Mesodermal cell (in vitro differentiated cells): ENCODE measurements around the gene STYXL1.

Experiments used
- H3K27ac ChIP-seq: 2 replicates; pipeline ENCODE4 v1.7.0; 2013; ENCODE audit warnings: mild to moderate bottlenecking, low read depth, low read length, moderate library complexity; ENCODE audit not compliant: severe bottlenecking
- H3K36me3 ChIP-seq: 2 replicates; pipeline ENCODE4 v1.7.1; 2013; ENCODE audit warnings: mild to moderate bottlenecking, low read length, moderate library complexity; ENCODE audit not compliant: control insufficient read depth, insufficient read depth
- H3K4me1 ChIP-seq: one replicate; pipeline ENCODE4 v1.7.1; 2013; ENCODE audit warnings: mild to moderate bottlenecking, low read length; ENCODE audit not compliant: insufficient read depth, control insufficient read depth, poor library complexity, severe bottlenecking
- H3K4me3 ChIP-seq: 2 replicates; pipeline ENCODE4 v1.7.0; 2013; ENCODE audit warnings: low read length, control low read depth, mild to moderate bottlenecking; ENCODE audit not compliant: insufficient read depth, poor library complexity, severe bottlenecking; ENCODE audit errors: extremely low read depth
- H3K9me3 ChIP-seq: 2 replicates; pipeline ENCODE4 v1.7.1; 2013; ENCODE audit warnings: mild to moderate bottlenecking, low read length, moderate library complexity; ENCODE audit not compliant: control insufficient read depth
- WGBS, 2 experiments: methylation state at CpG; one replicate each; pipeline ENCODE4 v1.1.5; 2013; ENCODE audit warnings: missing lambda C conversion rate in 2 of 2; ENCODE audit not compliant: insufficient coverage in 2 of 2; 5-methylcytosine and 5-hydroxymethylcytosine counted together

The STYXL1 gene

GRCh38 chr7:75992083-75992755, 55.6 kb downstream of the STYXL1 start:
- no peaks in the 10 kb centered on the region for H3K9me3 ChIP-seq
- H3K4me1 ChIP-seq, result peaks cover 21% of the 10 kb centered on the region
- H3K27ac ChIP-seq, result no peak overlapping the region
- no peak overlapping the region for H3K4me3 ChIP-seq
- peaks cover 32% of the 10 kb centered on the region for H3K36me3 ChIP-seq
- 94 to 95% methylated on average over 14 to 16 of the region's 20 CpGs for WGBS, 2 experiments

- Histone ChIP-seq H3K36me3 (peaks cover 35% of the 10 kb centered on the region), H3K4me3 (no peak overlapping the region), H3K27ac (no peak overlapping the region), H3K9me3 (no peaks in the 10 kb centered on the region), H3K4me1 (peaks cover 21% of the 10 kb centered on the region)
- WGBS, 2 experiments, result 85% methylated on average over 4 to 7 of the region's 9 CpGs
Observed at GRCh38 chr7:75991531-75992082, 56.2 kb downstream of the STYXL1 start.

GRCh38 chr7:75989500-75990388, 58.1 kb downstream of the STYXL1 start:
- Histone ChIP-seq H3K9me3 (no peaks in the 10 kb centered on the region), H3K4me3 (no peak overlapping the region), H3K27ac (no peak overlapping the region), H3K4me1 (peaks cover 15% of the 10 kb centered on the region), H3K36me3 (peaks cover 39% of the 10 kb centered on the region)
- WGBS, 2 experiments, result 77 to 84% methylated on average over 9 to 21 of the region's 21 CpGs

DNA sequence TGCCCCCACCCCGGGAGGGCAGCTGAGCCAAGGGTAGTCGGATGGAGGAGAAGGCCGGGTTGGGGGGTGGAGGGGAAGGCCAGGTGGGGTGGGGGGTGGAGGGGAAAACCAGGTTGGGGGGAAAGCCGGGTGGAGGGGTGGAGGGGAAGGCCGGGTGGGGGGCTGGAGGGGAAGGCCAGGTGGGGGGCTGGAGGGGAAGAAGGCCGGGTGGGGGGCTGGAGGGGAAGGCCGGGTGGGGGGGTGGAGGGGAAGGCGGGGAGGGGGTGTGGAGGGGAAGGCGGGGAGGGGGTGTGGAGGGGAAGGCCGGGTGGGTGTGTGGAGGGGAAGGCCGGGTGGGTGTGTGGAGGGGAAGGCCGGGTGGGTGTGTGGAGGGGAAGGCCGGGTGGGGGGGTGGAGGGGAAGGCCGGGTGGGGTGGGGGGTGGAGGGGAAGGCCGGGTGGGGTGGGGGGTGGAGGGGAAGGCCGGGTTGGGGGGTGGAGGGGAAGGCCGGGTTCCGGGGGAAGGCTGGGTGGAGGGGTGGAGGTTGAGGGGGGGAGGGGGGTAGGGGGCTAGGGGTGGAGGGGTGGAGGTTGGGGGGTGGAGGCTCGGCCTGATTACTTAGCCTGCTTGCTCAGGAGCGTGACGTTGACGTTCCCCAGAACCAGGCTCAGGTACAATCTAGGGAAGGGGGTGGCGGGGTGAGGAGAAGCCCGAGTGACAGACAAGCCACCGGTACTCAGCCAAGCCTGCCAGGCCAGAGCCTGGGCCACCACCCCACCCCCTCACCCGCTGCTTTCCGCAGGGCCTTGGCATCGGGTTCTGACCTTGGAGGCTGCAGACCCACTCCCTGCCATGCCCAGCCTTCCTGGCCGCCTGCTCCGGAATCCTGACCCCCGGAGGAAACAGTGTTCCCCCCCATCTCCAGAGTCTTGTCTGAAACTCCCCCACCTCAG, 59.0 kb downstream of the STYXL1 start:
- WGBS, 2 experiments, result 67 to 74% methylated on average over 11 to 12 of the region's 31 CpGs
- no peaks in the 10 kb centered on the region for H3K9me3 ChIP-seq
- peaks cover 15% of the 10 kb centered on the region for H3K4me1 ChIP-seq
- peaks cover 48% of the 10 kb centered on the region for H3K36me3 ChIP-seq
- no peak overlapping the region for H3K27ac ChIP-seq
- no peak overlapping the region for H3K4me3 ChIP-seq

- H3K27ac ChIP-seq, result no peak overlapping the region
- H3K4me3 ChIP-seq, result no peak overlapping the region
- H3K9me3 ChIP-seq, result no peaks in the 10 kb centered on the region
- peaks cover 10% of the 10 kb centered on the region for H3K4me1 ChIP-seq
- 94 to 95% methylated on average over 9 to 21 of the region's 30 CpGs for WGBS, 2 experiments
- peaks cover 54% of the 10 kb centered on the region for H3K36me3 ChIP-seq
Observed at GRCh38 chr7:75987805-75988567, 59.8 kb downstream of the STYXL1 start.

DNA sequence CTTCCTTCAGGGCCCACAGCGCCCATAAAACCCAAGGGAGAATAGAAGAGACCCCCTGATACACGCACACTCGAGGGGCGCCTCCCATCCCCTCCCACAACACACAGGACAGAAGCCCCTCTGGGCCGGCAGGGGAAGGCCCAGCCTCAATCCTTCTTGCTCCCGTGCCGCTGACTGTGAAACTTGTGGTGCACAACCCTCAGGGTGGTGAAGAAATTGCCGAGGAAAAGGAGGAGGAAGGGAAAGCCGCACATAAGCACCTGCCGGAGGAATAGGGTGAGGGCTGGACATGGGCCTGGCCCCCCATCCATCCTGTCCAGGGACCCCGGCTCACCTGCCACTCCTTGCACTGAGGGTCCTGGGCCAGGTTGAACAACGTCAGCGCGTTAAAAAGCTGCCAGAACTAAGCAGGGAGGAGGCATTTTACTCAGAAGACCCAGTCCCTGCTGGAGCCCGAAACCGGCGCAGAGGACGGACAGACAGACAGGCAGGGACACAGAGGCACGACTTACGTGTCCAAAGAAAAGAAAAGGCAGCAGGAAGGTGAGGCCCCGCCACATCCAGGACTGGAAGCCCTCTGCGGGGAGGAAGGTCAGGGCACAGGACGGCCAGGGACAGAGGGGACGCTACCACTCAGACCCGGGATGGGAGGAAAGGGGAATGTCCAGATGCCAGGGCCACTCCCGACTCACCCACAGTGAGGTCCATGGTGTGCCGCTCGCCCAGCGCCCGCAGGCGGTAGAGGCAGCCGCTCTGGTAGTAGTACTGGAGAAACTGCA, 60.6 kb downstream of the STYXL1 start:
- no peak overlapping the region for H3K4me3 ChIP-seq
- 96% methylated on average over 26 to 28 of the region's 32 CpGs for WGBS, 2 experiments
- no peaks in the 10 kb centered on the region for H3K9me3 ChIP-seq
- peaks cover 62% of the 10 kb centered on the region for H3K36me3 ChIP-seq
- peaks cover 10% of the 10 kb centered on the region for H3K4me1 ChIP-seq
- H3K27ac ChIP-seq, result no peak overlapping the region

DNA sequence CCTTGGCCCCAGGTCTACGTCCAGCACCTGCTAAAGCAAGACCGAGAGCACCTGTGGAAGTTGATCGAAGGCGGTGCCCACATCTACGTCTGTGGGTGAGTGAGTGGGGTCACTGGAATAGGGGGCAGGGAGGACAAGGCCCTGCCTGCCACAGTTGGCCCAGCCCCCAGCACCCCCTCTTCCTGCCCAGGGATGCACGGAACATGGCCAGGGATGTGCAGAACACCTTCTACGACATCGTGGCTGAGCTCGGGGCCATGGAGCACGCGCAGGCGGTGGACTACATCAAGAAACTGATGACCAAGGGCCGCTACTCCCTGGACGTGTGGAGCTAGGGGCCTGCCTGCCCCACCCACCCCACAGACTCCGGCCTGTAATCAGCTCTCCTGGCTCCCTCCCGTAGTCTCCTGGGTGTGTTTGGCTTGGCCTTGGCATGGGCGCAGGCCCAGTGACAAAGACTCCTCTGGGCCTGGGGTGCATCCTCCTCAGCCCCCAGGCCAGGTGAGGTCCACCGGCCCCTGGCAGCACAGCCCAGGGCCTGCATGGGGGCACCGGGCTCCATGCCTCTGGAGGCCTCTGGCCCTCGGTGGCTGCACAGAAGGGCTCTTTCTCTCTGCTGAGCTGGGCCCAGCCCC, 61.5 kb downstream of the STYXL1 start:
- Histone ChIP-seq H3K4me1 (peaks cover 10% of the 10 kb centered on the region), H3K27ac (no peak overlapping the region), H3K36me3 (peaks cover 67% of the 10 kb centered on the region), H3K9me3 (no peaks in the 10 kb centered on the region), H3K4me3 (no peak overlapping the region)
- 92 to 95% methylated on average over 14 to 16 of the region's 20 CpGs for WGBS, 2 experiments

DNA sequence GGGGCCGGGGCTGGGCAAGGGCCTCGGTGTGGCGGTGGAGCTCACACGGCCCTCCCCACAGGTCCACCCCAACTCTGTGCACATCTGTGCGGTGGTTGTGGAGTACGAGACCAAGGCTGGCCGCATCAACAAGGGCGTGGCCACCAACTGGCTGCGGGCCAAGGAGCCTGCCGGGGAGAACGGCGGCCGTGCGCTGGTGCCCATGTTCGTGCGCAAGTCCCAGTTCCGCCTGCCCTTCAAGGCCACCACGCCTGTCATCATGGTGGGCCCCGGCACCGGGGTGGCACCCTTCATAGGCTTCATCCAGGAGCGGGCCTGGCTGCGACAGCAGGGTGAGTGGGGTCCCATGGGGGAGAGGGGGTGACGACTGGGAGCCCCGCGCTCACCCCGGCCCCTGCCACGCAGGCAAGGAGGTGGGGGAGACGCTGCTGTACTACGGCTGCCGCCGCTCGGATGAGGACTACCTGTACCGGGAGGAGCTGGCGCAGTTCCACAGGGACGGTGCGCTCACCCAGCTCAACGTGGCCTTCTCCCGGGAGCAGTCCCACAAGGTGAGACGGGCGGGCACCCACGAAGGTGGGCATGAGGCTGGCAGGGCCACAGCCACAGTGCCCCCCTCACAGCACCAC, 62.2 kb downstream of the STYXL1 start:
- peaks cover 73% of the 10 kb centered on the region for H3K36me3 ChIP-seq
- no peak overlapping the region for H3K27ac ChIP-seq
- 95 to 96% methylated on average over 27 to 40 of the region's 41 CpGs for WGBS, 2 experiments
- no peaks in the 10 kb centered on the region for H3K9me3 ChIP-seq
- peaks cover 6% of the 10 kb centered on the region for H3K4me1 ChIP-seq
- H3K4me3 ChIP-seq, result no peak overlapping the region
